ENCODE results near the gene BMPR1A.
A peak's percentile ranks its signal among the peaks of the same experiment; 100 is the strongest.

The BMPR1A gene

GRCh38 chr10:86758189-86759072 lies 2.0 kb downstream of the BMPR1A start:
- Histone ChIP-seq H3K79me1 (ENCODE audit: low read length) (peaks cover 2% of the 10 kb centered on the region), H3K23ac (ENCODE audit: low read length) (no peak overlapping the region), H3K79me2 (ENCODE audit: control insufficient read depth, insufficient read depth, low read length) (peaks cover 77% of the 10 kb centered on the region), H2BK5ac (ENCODE audit: low read length) (no peak overlapping the region), H2AK5ac (ENCODE audit: low read length) (no peak overlapping the region), H3K36me3 (ENCODE audit: control insufficient read depth, insufficient read depth, low read length) (no peaks in the 10 kb centered on the region), H3K4ac (ENCODE audit: low read depth, low read length) (no peak overlapping the region), H3K27ac (ENCODE audit: low read depth, low read length) (no peak overlapping the region), H3K56ac (ENCODE audit: low read length) (peak overlapping the region; percentile 81), H2BK15ac (replicated peaks; ENCODE audit: low read depth) (no peak overlapping the region), H4K8ac (ENCODE audit: low read depth, low read length) (no peak overlapping the region), H3K4me2 (ENCODE audit: low read length) (peak overlapping the region; percentile 56), H3K9ac (ENCODE audit: low read length) (peak overlapping the region; percentile 94), H3K27me3 (ENCODE audit: insufficient read depth, low read length, poor library complexity) (no peaks in the 10 kb centered on the region), H2BK120ac (ENCODE audit: low read depth, low read length) (no peak overlapping the region), H4K5ac (ENCODE audit: low read length) (no peak overlapping the region), H3K4me1 (ENCODE audit: control insufficient read depth, low read depth, low read length) (peaks cover 9% of the 10 kb centered on the region), H3K18ac (ENCODE audit: low read length) (no peak overlapping the region), H3K4me3 (ENCODE audit: low read length) (peak overlapping the region; percentile 68)
- DNase-seq, result peak; percentile 66
- WGBS (ENCODE audit: extremely low coverage, insufficient coverage, low lambda C conversion rate), result no CpG with 5 or more reads among the region's 9 CpGs

- DNase-seq, result no peak
- peaks cover 5% of the 10 kb centered on the region for H3K4me1 ChIP-seq (ENCODE audit: control insufficient read depth, low read depth, low read length)
- H3K18ac ChIP-seq (ENCODE audit: low read length), result no peak overlapping the region
- peaks cover 74% of the 10 kb centered on the region for H3K79me2 ChIP-seq (ENCODE audit: control insufficient read depth, insufficient read depth, low read length)
- no peak overlapping the region for H3K27ac ChIP-seq (ENCODE audit: low read depth, low read length)
- no peak overlapping the region for H4K5ac ChIP-seq (ENCODE audit: low read length)
- H3K27me3 ChIP-seq (ENCODE audit: insufficient read depth, low read length, poor library complexity), result no peaks in the 10 kb centered on the region
- H3K4me3 ChIP-seq (ENCODE audit: low read length), result peak overlapping the region; percentile 29
- H3K23ac ChIP-seq (ENCODE audit: low read length), result no peak overlapping the region
- no peak overlapping the region for H3K4ac ChIP-seq (ENCODE audit: low read depth, low read length)
- peak overlapping the region; percentile 78 for H3K56ac ChIP-seq (ENCODE audit: low read length)
- WGBS (ENCODE audit: extremely low coverage, insufficient coverage, low lambda C conversion rate), result no CpG with 5 or more reads among the region's 3 CpGs
- no peak overlapping the region for H4K8ac ChIP-seq (ENCODE audit: low read depth, low read length)
- H3K79me1 ChIP-seq (ENCODE audit: low read length), result no peaks in the 10 kb centered on the region
- H2AK5ac ChIP-seq (ENCODE audit: low read length), result no peak overlapping the region
- no peak overlapping the region for H2BK120ac ChIP-seq (ENCODE audit: low read depth, low read length)
- no peak overlapping the region for H2BK15ac ChIP-seq (replicated peaks; ENCODE audit: low read depth)
- peak overlapping the region; percentile 48 for H3K4me2 ChIP-seq (ENCODE audit: low read length)
- no peaks in the 10 kb centered on the region for H3K36me3 ChIP-seq (ENCODE audit: control insufficient read depth, insufficient read depth, low read length)
- peak overlapping the region; percentile 94 for H3K9ac ChIP-seq (ENCODE audit: low read length)
- no peak overlapping the region for H2BK5ac ChIP-seq (ENCODE audit: low read length)
These were observed 2.8 kb downstream of the BMPR1A start for GRCh38 chr10:86759073-86759672.

DNA sequence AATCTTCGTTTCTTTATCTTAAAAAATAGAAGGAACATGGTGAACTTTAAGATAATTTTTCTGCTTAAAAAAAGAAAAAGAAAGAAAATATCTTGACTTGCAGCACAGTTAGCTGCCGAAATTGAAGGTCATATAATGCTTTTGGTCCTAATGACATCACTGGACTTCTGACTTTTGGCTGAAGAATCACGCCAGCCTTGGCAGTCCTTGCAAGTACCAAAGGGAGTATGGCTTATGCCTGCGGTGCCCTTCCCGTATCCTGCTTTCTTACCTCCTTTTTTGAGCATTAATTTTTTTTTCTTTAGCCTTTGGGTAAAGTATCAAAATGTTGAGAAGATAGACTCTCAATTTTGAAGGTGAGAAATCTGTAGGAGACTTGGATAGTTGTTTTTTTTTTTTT lies 7.0 kb downstream of the BMPR1A start:
- no CpG with 5 or more reads among the region's 5 CpGs for WGBS (ENCODE audit: extremely low coverage, insufficient coverage, low lambda C conversion rate)
- Histone ChIP-seq H3K79me1 (ENCODE audit: low read length) (no peaks in the 10 kb centered on the region), H3K23ac (ENCODE audit: low read length) (no peak overlapping the region), H4K8ac (ENCODE audit: low read depth, low read length) (no peak overlapping the region), H3K4ac (ENCODE audit: low read depth, low read length) (no peak overlapping the region), H2BK15ac (replicated peaks; ENCODE audit: low read depth) (no peak overlapping the region), H3K56ac (ENCODE audit: low read length) (no peak overlapping the region), H3K27ac (ENCODE audit: low read depth, low read length) (no peak overlapping the region), H2BK5ac (ENCODE audit: low read length) (no peak overlapping the region), H3K36me3 (ENCODE audit: control insufficient read depth, insufficient read depth, low read length) (no peaks in the 10 kb centered on the region), H3K4me1 (ENCODE audit: control insufficient read depth, low read depth, low read length) (peaks cover 10% of the 10 kb centered on the region), H3K4me2 (ENCODE audit: low read length) (no peak overlapping the region), H3K79me2 (ENCODE audit: control insufficient read depth, insufficient read depth, low read length) (peaks cover 85% of the 10 kb centered on the region), H2BK120ac (ENCODE audit: low read depth, low read length) (no peak overlapping the region), H3K9ac (ENCODE audit: low read length) (no peak overlapping the region), H3K4me3 (ENCODE audit: low read length) (no peak overlapping the region), H2AK5ac (ENCODE audit: low read length) (no peak overlapping the region), H3K18ac (ENCODE audit: low read length) (no peak overlapping the region), H4K5ac (ENCODE audit: low read length) (no peak overlapping the region), H3K27me3 (ENCODE audit: insufficient read depth, low read length, poor library complexity) (no peaks in the 10 kb centered on the region)
- DNase-seq, result no peak

DNA sequence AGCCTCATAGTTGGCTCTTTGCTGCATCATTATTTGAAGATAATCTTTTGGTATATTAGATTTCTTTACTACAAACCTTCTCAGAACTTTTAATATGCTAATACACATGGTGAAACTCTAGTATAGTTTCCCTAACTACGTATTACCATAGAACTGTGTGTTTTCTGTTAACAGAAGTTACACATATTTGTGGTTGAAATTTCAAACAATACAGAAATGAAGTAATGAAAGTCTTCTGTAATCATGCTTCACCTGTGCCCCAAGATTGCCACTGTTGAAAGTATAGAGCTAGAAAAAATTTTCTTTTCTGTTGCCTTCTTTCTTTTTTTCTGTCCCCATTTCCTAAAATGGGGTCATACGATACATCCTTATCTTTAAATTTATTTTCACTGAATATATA lies 9.1 kb downstream of the BMPR1A start:
- no peak overlapping the region for H3K4me3 ChIP-seq (ENCODE audit: low read length)
- no peak overlapping the region for H3K18ac ChIP-seq (ENCODE audit: low read length)
- no peak overlapping the region for H2AK5ac ChIP-seq (ENCODE audit: low read length)
- H3K4me2 ChIP-seq (ENCODE audit: low read length), result no peak overlapping the region
- no peaks in the 10 kb centered on the region for H3K79me1 ChIP-seq (ENCODE audit: low read length)
- H3K36me3 ChIP-seq (ENCODE audit: control insufficient read depth, insufficient read depth, low read length), result no peaks in the 10 kb centered on the region
- no peak overlapping the region for H3K4ac ChIP-seq (ENCODE audit: low read depth, low read length)
- no CpG with 5 or more reads among the region's 2 CpGs for WGBS (ENCODE audit: extremely low coverage, insufficient coverage, low lambda C conversion rate)
- H2BK5ac ChIP-seq (ENCODE audit: low read length), result no peak overlapping the region
- peaks cover 16% of the 10 kb centered on the region for H3K4me1 ChIP-seq (ENCODE audit: control insufficient read depth, low read depth, low read length)
- H3K79me2 ChIP-seq (ENCODE audit: control insufficient read depth, insufficient read depth, low read length), result peaks cover 86% of the 10 kb centered on the region
- H2BK120ac ChIP-seq (ENCODE audit: low read depth, low read length), result no peak overlapping the region
- H3K56ac ChIP-seq (ENCODE audit: low read length), result no peak overlapping the region
- no peak overlapping the region for H4K5ac ChIP-seq (ENCODE audit: low read length)
- H2BK15ac ChIP-seq (replicated peaks; ENCODE audit: low read depth), result no peak overlapping the region
- H3K27me3 ChIP-seq (ENCODE audit: insufficient read depth, low read length, poor library complexity), result no peaks in the 10 kb centered on the region
- H3K27ac ChIP-seq (ENCODE audit: low read depth, low read length), result no peak overlapping the region
- no peak overlapping the region for H3K23ac ChIP-seq (ENCODE audit: low read length)
- no peak overlapping the region for H4K8ac ChIP-seq (ENCODE audit: low read depth, low read length)
- DNase-seq, result no peak
- H3K9ac ChIP-seq (ENCODE audit: low read length), result no peak overlapping the region

DNA sequence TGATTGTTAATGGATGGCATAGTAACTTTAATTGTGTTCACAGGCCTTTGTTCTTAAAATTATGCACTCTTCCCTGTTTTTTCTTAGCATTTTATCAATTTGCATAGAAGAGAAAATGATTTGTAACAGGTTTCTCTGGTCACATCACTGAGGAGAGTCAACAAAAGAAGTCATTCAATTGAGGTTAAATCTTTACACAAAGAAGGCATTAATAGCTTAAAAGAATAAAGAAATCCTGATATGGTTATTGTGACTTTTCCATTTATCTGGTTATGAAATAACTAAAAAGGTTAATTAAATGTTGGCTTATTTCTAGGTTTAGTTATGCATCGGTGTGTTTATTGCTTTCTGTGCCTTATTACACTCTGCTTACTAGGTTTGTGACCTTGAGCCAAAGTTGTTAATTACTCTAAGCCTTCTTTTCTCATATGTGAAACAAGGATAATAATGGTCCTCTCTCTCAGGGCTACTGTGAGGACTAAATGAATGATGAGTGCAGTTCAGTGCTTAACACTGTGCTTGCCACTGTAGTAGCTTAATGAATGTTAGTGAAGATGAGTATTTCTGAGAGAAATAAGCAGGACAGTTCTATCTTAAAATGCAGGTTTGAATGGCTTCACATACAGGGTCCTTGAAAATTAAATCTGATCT lies 12.1 kb downstream of the BMPR1A start:
- no peak overlapping the region for H3K18ac ChIP-seq (ENCODE audit: low read length)
- no peak overlapping the region for H2AK5ac ChIP-seq (ENCODE audit: low read length)
- no peak overlapping the region for H3K4me2 ChIP-seq (ENCODE audit: low read length)
- no peak overlapping the region for H3K56ac ChIP-seq (ENCODE audit: low read length)
- no peaks in the 10 kb centered on the region for H3K36me3 ChIP-seq (ENCODE audit: control insufficient read depth, insufficient read depth, low read length)
- no peak overlapping the region for H4K8ac ChIP-seq (ENCODE audit: low read depth, low read length)
- no peaks in the 10 kb centered on the region for H3K27me3 ChIP-seq (ENCODE audit: insufficient read depth, low read length, poor library complexity)
- no peak overlapping the region for H3K23ac ChIP-seq (ENCODE audit: low read length)
- H2BK120ac ChIP-seq (ENCODE audit: low read depth, low read length), result no peak overlapping the region
- no peak overlapping the region for H3K4ac ChIP-seq (ENCODE audit: low read depth, low read length)
- H3K4me3 ChIP-seq (ENCODE audit: low read length), result no peak overlapping the region
- peaks cover 13% of the 10 kb centered on the region for H3K4me1 ChIP-seq (ENCODE audit: control insufficient read depth, low read depth, low read length)
- no peak overlapping the region for H2BK15ac ChIP-seq (replicated peaks; ENCODE audit: low read depth)
- H3K27ac ChIP-seq (ENCODE audit: low read depth, low read length), result no peak overlapping the region
- peaks cover 78% of the 10 kb centered on the region for H3K79me2 ChIP-seq (ENCODE audit: control insufficient read depth, insufficient read depth, low read length)
- H4K5ac ChIP-seq (ENCODE audit: low read length), result no peak overlapping the region
- no peak overlapping the region for H2BK5ac ChIP-seq (ENCODE audit: low read length)
- WGBS (ENCODE audit: extremely low coverage, insufficient coverage, low lambda C conversion rate), result no CpG with 5 or more reads among the region's 1 CpG
- no peak for DNase-seq
- no peaks in the 10 kb centered on the region for H3K79me1 ChIP-seq (ENCODE audit: low read length)
- H3K9ac ChIP-seq (ENCODE audit: low read length), result no peak overlapping the region
